OCI-LY1 (cell line): ENCODE measurements around the gene WDR5.

Experiments used
- EZH2 ChIP-seq: fragments of 200-600 bp; sonication (generic), shearing (Covaris generic); IDR thresholded peaks from 2 replicates; pipeline ENCODE4 v1.8.0; 2017; ENCODE audit warnings: borderline replicate concordance, mixed run types, mild to moderate bottlenecking, antibody characterized with exemption, low read length, moderate library complexity, mixed read lengths
- TF ChIP-seq, protein P1 (sequence below): fragments of 200-600 bp; sonication (generic), shearing (Covaris generic); IDR thresholded peaks from 2 replicates; pipeline ENCODE4 v1.5.1; 2017; ENCODE audit warnings: mild to moderate bottlenecking, antibody characterized with exemption, low read length, moderate library complexity, mixed read lengths

GRCh38 chr9:134198791-134199190, 62.9 kb downstream of the WDR5 start:
- TF ChIP-seq, protein P1, sequence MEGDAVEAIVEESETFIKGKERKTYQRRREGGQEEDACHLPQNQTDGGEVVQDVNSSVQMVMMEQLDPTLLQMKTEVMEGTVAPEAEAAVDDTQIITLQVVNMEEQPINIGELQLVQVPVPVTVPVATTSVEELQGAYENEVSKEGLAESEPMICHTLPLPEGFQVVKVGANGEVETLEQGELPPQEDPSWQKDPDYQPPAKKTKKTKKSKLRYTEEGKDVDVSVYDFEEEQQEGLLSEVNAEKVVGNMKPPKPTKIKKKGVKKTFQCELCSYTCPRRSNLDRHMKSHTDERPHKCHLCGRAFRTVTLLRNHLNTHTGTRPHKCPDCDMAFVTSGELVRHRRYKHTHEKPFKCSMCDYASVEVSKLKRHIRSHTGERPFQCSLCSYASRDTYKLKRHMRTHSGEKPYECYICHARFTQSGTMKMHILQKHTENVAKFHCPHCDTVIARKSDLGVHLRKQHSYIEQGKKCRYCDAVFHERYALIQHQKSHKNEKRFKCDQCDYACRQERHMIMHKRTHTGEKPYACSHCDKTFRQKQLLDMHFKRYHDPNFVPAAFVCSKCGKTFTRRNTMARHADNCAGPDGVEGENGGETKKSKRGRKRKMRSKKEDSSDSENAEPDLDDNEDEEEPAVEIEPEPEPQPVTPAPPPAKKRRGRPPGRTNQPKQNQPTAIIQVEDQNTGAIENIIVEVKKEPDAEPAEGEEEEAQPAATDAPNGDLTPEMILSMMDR: no peak
- no peak for TF ChIP-seq EZH2
